AG10803 (cell line): ENCODE results near the gene GRID1.

Source experiments
- DNase-seq: peaks from one replicate; pipeline ENCODE4 v3.0.0; 2010; ENCODE audit warnings: low read depth
- H3K4me3 ChIP-seq: 2 replicates; pipeline ENCODE4 v1.5.1; 2011; ENCODE audit warnings: mild to moderate bottlenecking, low read length, control low read depth
- TF ChIP-seq, protein P1 (sequence below): conservative IDR thresholded peaks from 2 replicates; pipeline ENCODE4 v1.5.1; 2011; ENCODE audit warnings: mild to moderate bottlenecking, low read length, control low read depth, inconsistent platforms

GRID1 gene

GRCh38 chr10:86231796-86232560 is 134.6 kb downstream of the GRID1 start:
- no peak for DNase-seq
- TF ChIP-seq, protein P1, sequence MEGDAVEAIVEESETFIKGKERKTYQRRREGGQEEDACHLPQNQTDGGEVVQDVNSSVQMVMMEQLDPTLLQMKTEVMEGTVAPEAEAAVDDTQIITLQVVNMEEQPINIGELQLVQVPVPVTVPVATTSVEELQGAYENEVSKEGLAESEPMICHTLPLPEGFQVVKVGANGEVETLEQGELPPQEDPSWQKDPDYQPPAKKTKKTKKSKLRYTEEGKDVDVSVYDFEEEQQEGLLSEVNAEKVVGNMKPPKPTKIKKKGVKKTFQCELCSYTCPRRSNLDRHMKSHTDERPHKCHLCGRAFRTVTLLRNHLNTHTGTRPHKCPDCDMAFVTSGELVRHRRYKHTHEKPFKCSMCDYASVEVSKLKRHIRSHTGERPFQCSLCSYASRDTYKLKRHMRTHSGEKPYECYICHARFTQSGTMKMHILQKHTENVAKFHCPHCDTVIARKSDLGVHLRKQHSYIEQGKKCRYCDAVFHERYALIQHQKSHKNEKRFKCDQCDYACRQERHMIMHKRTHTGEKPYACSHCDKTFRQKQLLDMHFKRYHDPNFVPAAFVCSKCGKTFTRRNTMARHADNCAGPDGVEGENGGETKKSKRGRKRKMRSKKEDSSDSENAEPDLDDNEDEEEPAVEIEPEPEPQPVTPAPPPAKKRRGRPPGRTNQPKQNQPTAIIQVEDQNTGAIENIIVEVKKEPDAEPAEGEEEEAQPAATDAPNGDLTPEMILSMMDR: no peak
- no peak overlapping the region for H3K4me3 ChIP-seq

DNA sequence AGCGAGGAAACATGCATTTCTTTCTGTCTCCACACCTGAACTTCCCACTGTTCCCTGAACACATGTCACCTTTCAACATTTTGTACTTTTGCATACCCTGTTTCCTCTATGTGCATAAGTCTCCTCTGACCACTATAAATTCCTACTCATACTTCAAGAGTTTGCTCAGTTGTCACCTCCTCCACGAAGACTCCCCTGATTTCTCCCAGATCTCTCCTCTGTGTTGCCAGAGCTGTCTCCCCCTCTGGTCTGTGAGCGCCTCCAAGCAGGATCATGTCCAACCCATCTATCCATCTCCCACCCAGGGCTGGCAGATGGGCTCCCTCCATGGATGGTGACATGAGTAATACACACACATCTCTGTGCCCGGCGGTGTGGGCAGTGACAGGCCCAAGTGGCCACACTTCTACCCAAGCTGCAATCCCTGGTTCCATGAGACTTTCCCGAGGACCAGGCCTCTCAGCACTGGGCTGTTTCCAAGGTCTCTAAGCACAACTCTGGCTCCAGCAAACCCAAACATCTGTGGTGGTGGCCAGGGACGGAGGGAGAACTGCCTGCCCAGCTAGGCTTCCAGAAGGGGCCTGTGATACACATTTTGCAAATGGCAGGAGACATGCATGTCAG is 135.9 kb downstream of the GRID1 start:
- TF ChIP-seq, protein P1: no peak
- H3K4me3 ChIP-seq: no peak overlapping the region
- DNase-seq: no peak

DNA sequence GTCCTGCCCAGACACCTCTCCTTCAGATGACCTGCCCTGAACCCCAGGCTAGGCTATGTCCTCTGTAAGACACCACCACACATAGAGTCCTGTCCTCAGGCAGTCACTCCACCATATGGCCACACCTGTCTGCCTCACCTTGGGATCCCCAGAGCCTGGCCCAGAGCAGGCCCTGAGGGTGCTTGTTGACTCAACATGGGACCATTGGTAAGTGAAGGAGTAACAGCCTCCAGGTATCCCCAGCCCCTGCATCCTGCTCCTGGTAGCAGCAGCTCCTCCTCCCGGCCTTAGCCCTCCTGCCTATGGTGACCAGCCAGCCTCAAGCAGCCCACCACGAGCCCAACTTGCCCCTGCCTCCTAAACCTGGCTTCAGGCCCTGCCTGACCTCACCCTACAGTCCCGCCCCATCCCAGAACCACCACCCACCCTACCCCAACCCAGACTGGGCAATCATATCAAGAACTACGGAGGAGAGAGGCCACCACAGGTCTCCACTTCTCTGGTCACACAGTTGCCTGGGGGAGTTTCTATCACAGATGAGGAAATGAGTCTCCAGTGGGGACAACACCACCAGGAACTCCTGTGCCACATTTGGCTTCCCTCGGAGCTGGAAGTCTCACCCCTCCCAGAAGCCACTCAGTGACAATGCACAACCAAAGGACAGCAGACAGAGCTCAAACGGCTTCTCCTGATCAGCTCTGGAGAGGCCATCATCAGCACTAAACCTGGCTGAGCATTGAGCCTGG is 136.6 kb downstream of the GRID1 start:
- DNase-seq: no peak
- TF ChIP-seq, protein P1: no peak
- no peak overlapping the region for H3K4me3 ChIP-seq

- DNase-seq: no peak
- no peak overlapping the region for H3K4me3 ChIP-seq
- TF ChIP-seq, protein P1: no peak
Measured at GRCh38 chr10:86229376-86229775, 137.2 kb downstream of the GRID1 start.

GRCh38 chr10:86227501-86228258 is 138.9 kb downstream of the GRID1 start:
- TF ChIP-seq, protein P1: no peak
- no peak overlapping the region for H3K4me3 ChIP-seq
- no peak for DNase-seq

DNA sequence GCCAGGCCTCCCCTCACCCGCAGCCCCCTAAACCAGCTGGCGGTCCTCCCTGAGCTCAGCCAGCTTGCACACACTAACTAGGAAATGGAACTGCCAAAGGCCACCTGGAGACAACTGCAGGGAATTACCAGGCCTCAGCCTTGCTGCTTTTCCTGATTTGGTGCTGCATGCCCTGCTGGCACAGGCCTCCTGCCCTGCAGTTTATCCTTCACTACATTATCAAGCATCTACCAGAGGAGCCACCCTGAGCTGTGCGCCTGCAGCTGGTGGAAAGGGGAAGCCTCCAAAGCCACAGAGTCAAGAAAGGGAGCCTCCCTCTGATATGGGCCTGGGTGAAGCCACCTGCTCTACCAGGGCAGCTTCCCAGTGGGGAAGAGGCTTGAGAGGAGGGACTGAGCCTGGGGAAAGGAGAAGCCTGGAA is 139.8 kb downstream of the GRID1 start:
- TF ChIP-seq, protein P1: no peak
- DNase-seq: no peak
- no peak overlapping the region for H3K4me3 ChIP-seq
